GM18870 (cell line): Measurements from ENCODE around the gene SRMS.
"Not testable (repeated sequence)": the region's sequence is repeated elsewhere in the genome, so short reads cannot be mapped to it uniquely, and the experiment has no call there.

Source experiments
- ATAC-seq: cut with Tn5 transposase; IDR thresholded peaks from one replicate; pipeline ENCODE4 v1.9.1; 2021; ENCODE audit warnings: moderate library complexity; ENCODE audit not compliant: unreplicated experiment

The SRMS gene

GRCh38 chr20:63566395-63567135 lies 19.0 kb upstream of the SRMS start:
- no peak for ATAC-seq

GRCh38 chr20:63565699-63566335 lies 18.3 kb upstream of the SRMS start:
- no peak for ATAC-seq

GRCh38 chr20:63565021-63565698 lies 17.6 kb upstream of the SRMS start:
- ATAC-seq = no peak

GRCh38 chr20:63564036-63564810 lies 16.7 kb upstream of the SRMS start:
- ATAC-seq = no peak

- ATAC-seq = no peak
These were observed 15.8 kb upstream of the SRMS start for GRCh38 chr20:63563225-63563935.

GRCh38 chr20:63562461-63563224 lies 15.1 kb upstream of the SRMS start:
- ATAC-seq = no peak

GRCh38 chr20:63561624-63562396 lies 14.3 kb upstream of the SRMS start:
- no peak for ATAC-seq

- ATAC-seq = no peak
These were observed 13.5 kb upstream of the SRMS start for GRCh38 chr20:63560856-63561609.

GRCh38 chr20:63560333-63560805 lies 12.8 kb upstream of the SRMS start:
- no peak for ATAC-seq

- ATAC-seq = not testable (repeated sequence)
These were observed 12.2 kb upstream of the SRMS start for GRCh38 chr20:63559485-63560332.

- ATAC-seq = no peak
These were observed 11.4 kb upstream of the SRMS start for GRCh38 chr20:63558804-63559484.

- no peak for ATAC-seq
These were observed 9.9 kb upstream of the SRMS start for GRCh38 chr20:63557481-63557891.

GRCh38 chr20:63556873-63557478 lies 9.4 kb upstream of the SRMS start:
- ATAC-seq = no peak

GRCh38 chr20:63555661-63556381 lies 8.3 kb upstream of the SRMS start:
- ATAC-seq = no peak

GRCh38 chr20:63554361-63555278 lies 7.1 kb upstream of the SRMS start:
- ATAC-seq = no peak
